Left lobe of liver (tissue), 2 donors: ENCODE results near the gene DNAJB8. TPM values are rescaled to one million over a fixed set of nuclear protein-coding genes. Genes with fewer than 3 reads are reported as not detected.

Experiments
- ATAC-seq: fragments of 200-7000 bp; cut with Tn5 transposase; one replicate; pipeline ENCODE4 v1.9.1; 2020; ENCODE audit warnings: mild to moderate bottlenecking, moderate library complexity
- DNase-seq: peaks from one replicate; pipeline ENCODE4 v3.0.0-alpha.2; 2020; ENCODE audit warnings: low spot score
- total RNA-seq: library from RNA; stranded (reverse); gene quantifications from one replicate; pipeline ENCODE4 v1.2.1, GENCODE V29; 2021
- donor health status: DM: no; HTN: no; CAD: no; lungs with moderate emphysema.
- donor health status: DM: no; HTN: yes; CAD: no.

DNAJB8 gene
- total RNA-seq, 1 donor from 2014 or later = not detected

DNA sequence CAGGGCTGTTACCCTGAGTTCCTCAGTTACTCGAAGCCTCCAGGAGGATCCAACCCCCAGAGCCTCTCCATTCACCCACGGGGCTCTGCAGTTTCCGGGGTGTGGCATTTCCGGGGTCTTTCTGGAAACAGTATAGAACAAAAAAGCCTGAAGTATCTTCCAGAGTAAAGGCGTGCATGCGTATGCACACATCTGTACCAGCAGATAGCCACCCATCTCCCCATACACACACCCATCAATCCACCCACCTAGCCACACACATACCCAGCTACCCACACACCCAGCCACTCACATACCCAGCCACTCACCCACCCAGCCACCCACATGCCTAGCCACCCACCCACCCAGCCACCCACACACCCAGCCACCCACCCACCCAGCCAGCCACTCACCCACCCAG lies 2.9 kb upstream of the DNAJB8 start:
- DNase-seq (no peak), ATAC-seq (no peak)

DNA sequence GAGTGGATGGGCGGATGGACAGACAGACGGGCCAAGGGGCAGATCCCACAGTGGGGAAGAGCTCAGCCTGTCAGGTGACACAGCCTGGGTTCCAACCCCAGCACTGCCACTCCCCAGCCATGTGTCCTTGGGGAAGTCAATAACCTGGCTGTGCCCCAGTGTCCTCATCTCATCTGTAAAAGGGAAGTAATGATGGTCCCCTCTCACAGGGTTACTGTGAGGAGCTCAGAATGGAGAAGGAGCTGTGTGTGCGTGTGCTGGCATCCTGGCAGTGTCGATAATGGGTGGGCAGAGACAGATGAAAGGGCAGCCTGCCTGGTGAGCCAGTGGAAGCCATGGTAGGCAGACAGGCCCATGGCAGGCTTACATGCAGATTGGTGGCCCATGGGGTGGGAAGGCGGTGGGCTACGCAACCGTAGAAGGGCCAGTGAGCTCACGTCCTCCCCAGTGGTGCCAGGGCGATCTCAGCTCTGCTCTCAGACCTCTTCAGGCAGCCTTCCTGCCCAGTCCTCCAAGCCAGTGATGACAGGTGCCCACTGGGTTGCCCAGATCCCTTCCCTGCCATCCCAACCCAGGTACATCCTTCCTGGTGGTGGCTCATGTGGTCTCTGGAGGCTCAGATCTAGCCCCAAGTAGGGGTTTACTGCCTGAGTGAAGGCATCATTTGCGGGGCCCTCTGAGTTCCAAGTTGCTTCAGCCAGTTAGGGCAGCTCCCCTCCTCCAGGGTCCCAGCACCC lies 2.3 kb upstream of the DNAJB8 start:
- DNase-seq = no peak

DNA sequence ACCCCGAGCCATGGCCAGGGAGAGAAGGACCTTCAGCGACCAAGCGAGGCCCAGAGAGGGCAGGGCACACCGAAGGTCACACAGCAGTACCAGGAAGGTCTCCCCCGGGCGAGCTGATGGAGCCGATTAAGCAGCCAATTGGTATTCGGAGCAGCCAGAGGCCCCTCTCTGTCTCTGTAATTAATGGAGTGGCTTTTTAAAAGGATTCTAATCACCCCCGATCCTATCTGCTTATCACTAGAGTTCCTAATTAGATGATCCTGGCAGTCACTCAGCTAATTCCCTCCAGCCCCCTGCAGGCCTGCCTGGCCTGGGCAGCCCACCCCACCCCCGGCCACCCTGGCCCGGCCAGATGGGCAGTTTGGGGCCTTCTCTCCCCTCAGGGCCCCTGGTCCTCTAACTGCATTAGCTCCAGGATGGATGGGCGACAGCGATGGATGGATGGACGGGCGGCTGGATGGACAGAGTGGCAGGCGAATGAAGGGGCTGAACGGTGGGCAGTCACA lies 1.6 kb upstream of the DNAJB8 start:
- ATAC-seq = no peak
- no peak for DNase-seq

More for the DNA sequence above, 2.3 kb upstream of the DNAJB8 start:
- no peak for ATAC-seq

DNA sequence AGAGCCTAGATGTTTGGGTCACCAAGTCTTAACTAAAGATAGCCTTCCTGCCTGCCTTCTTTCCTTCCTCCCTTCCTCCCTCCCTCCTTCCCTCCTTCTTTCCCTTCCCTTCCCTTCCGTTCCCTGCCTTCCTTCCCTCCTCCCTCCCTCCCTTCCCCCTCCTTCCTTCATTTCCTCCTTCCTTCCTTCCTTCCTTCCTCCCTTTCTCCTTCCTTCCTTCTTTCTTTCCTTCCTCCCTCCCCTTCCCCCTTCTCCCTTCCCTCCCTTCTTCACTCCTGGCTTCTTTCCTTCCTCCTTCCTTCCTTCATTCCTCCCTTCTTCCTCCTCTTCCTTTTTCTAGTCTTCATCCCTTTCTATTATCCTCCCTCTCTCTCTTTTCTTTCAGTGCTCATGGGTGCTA lies 2.0 kb downstream of the DNAJB8 start:
- ATAC-seq (no peak), DNase-seq (no peak)

DNA sequence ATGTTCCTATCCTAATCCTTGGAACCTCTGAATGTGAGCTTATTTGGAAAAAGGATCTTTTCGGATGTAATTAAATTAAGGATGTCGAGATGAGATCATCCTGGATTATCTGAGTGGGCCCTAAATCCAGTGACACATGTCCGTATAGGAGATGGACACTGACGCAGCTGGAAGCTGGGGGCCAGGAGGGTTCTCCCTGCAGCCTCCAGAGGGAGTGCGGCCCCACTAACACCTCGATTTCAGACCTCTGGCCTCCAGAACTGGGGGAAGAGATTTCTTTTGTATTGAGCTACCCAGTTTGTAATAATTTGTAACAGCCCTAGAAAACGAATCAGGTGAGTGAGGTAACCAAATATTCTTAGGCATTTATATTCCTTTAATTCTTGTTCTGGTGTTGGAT lies 2.5 kb downstream of the DNAJB8 start:
- no peak for DNase-seq
- ATAC-seq = no peak

DNA sequence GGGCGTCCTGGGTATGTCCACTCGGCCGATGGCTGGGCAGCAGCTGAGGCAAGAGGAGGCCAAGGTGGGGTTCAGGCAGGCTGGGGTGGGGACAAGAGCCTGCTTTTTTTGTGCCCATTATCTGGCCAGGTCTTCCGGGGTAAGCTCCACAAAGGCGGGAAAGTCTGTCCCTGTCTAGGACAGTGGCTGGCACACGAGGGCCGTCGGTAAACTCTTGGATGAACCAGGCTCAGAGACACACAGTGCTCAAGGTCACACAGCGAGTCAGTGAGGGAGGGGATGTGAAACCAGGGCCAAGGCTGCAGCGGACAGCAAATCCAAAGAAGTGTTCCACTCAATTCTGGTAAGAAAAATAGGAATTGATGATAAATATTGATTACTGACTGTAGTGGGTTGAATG lies 2.9 kb downstream of the DNAJB8 start:
- ATAC-seq (no peak), DNase-seq (no peak)

DNA sequence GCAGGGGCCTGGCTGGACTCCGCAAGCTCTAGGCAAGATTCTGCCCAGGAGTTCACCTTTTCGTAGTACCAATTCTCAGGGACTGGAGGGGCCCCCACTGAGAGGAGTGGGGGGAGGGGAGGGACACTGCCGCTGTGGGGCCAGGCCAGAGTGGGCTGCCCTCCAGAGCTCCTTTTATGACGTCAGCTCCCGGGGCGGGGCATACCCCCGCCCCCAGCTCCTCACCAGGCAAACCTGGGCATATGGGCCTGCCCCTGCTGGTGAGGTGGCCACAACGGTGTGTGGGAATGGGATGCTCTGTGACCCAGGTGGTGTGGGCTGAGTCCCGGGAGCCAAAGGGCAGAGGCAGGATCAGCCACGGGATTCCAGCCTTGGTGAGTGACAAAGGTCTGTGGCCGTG lies 3.3 kb downstream of the DNAJB8 start:
- ATAC-seq (no peak), DNase-seq (no peak)

DNA sequence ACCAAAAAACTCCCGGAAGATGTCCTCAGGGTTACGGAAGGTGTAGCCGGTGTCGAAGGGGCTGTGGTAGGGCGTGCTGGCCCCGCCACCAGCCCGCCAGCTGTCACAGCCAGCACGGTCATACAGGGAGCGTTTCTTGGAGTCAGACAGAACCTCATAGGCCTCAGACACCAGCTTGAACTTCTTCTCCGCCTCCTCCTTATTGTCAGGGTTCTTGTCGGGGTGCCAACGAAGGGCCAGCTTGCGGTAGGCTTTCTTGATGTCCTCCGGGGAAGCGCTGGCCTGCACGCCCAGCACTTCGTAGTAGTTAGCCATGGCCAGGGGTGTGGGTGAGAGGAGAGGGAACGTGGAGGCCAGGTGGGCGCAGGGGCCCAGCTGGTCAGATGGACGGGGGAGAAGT lies 3.8 kb downstream of the DNAJB8 start:
- no peak for DNase-seq
- ATAC-seq = no peak

DNA sequence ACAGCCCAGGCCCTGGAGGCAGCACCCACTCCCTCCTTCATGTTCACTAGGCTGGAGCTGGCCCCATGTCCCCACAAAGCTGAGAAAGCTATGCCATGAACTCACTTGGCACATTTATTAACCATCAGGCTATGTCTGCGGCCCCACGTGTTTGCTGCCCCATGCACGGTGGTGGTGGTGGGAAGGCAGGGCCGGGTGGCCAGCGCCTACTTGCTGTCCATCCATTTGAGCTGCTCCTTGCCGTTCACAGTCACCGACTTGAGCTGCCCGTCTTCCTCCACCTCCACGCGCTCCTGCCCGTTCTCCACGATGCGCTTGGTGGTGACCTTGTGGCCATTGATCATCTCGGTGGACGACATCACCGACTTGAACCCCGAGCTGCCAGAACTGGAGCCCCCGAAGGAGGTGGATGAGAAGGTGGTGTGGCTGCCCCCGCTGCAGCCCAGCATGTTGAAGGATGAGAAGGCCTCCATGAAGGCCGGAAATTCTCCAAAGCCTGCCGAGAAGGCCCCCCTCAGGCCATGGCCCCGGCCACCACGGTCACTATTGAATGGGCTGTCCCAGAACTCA lies 4.3 kb downstream of the DNAJB8 start:
- DNase-seq (no peak), ATAC-seq (no peak)

DNA sequence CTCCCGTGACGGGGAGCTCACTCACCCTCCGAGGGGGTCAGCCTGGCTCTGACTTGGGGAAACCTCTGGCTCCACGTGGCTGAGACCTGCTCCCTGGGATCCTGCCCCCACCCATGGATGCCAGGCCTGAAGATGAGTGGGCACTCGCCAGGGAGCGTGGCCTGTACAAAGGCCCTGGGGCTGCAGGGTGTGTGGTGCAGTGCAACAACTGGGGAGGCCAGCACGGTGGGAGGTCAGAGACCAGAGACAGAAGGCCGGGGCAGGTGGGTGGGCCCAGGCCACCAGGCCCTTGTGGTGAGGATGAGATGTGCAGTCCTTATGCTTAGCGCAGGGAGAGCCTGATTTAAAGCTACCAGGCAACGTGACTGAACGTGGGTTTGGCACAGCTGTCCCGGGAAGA lies 5.0 kb downstream of the DNAJB8 start:
- no peak for ATAC-seq
- DNase-seq = no peak

DNA sequence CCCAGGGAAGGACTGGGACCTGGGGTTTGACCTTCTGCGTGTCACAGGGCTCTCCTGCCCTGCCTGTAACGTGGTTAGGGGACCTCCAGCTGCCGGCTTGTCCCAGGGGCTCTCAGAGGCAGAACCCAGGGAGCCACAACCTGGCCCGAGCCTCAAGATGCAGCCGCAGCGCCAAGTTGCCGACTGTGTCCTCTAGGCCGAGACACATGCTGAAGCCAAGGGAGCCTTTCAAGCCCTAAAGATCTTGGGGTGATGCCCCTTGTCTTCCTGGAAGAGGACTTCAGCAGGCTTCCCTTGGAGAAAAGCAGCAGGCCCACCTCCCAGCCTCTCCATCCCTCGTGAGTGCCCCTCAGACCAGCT lies 7.2 kb downstream of the DNAJB8 start:
- DNase-seq (no peak), ATAC-seq (no peak)

DNA sequence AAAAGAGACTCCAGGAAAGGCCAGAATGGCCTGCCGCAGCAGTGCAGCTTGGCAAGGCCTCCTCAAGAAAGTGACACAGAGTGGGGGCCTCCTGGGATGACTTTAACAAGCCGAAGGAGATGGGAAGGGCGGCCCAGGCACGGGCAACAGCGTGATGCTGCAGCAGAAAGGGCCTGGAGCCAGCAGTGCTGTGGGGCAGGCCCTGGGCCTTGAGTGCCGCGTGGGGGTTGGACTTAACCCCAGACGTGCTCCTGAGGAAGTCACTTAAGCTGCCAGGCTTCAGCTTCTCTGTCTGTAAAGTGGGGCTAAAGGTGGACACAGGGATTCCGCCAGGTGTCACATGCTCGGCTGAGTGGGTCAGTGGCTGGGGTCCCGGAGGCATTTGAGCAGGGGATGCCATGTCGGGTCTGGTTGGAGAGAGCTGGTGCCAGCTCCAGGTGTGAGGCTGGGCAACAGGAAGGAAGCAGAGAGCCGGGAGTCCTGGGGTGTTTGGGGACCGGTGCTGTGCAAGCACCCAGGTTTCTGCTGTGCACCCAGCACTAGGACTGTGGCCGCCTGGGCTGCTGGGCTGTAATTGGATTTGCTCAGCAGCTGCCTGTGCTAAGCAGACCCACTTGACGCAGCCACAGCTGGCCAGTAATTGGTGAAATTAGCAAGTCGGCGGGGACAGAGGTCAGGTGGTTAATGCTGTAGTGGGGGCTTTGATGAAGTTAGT lies 7.8 kb downstream of the DNAJB8 start:
- no peak for DNase-seq

DNA sequence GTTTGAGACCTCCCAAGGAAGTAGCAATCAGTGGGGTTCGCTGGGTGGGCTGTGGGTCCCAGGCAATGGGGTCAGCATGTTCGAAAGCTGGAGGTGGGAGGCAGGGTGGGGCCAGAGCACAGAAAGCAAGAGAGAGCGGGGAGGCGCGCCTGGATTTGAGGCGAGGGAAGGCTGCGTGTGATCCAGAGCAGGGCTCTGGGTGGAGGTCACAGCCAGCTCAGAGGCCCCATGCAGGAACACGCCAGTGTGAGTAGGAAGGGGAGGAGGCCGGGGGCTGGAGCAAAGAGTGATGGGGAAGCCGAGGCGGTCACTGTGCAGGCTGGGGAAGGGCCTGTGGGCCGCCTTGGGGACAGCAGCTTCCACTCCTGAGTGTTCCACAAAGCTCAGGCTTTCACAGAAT lies 8.8 kb downstream of the DNAJB8 start:
- DNase-seq (no peak), ATAC-seq (no peak)

More for the DNA sequence above, 7.8 kb downstream of the DNAJB8 start:
- no peak for ATAC-seq

DNA sequence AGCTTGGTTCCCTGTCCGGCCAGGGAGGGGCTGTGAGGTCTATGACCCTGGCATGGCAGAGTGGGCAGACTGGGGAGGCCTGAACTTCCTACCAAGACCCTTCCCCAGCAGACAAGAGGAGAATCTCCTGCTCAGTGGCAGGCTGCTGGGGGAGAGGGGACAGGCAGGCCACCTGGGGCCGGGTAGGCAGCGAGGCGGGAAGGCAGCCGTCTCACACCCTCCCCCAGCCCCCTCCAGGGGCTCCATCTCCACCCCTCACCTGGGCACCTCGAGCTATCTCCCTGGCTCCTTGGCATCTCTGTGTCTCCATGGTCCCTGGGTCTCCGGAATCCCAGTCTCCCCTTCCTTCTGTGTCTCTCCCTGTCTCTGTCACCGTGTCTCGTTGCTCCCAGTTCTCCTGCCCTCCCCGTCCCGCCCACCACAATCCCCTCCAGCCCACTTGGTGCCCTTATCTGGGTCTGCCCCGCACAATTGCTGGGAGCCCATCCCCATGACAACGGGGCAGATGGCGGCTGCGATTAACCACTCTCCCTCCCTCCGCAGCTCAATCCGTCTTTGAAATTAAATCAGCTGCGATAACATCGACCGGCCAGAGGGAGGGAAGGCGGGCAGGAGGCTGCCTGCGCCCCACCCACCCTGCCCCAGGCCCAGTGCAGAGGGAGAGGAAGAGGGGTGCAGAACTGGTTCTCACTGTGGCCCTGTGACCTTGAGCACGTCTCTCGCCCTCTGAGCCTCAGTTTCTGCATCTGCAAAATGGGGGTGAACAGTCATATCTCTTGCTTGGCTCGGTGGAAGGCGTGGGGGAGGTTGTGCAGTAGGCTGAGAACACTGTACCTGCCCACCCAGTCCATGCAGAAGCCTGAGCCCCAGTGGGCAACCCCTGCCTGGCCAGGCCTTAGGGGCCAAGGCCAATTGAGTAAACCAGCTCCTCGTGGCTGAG lies 9.6 kb downstream of the DNAJB8 start:
- ATAC-seq (no peak), DNase-seq (no peak)

DNA sequence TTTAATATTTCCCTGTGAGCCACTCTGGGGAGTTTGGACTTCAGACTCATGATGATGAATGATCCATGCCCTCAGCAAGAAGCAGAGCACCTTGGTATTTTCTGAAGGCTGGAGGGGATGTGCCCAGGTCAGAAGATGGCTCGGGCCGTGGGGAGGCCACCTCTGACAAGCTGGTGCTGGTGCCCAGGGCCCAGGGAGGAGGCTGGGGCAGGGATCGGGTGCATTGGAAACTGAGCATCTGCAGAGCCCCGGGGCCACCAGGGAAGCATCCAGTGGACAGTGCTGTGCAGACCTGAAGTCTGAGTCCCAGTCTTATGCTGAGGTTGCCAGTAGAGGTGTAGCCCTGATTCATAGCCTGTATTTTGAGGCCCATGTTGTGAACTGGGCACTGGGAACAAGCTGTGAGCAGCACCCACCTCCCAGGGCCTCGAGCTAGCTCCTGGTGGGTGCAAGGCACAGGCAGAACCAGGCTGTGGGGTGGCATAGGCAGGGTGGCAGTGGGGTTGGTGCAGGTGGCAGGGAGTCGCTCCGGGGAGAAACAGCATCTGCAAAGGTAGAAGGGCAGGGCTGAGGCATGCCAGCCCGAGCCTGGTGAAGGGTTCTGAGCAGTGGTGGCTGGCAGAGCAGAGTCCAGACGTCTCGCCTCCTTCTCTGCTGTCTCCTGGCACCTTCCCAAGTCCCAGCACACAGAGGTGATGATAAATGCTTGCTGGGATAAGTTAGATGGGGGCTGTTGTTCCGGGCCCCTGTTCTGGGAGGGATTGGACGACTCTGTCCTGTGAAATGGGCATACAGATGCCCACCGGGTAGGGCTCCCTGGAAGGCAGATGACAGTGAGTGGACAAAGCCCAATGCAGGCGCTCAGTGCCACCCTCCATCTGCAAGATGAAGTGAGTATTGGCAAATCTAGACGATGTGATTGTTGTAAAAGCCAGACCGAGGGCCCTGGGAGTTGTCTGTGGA lies 10.6 kb downstream of the DNAJB8 start:
- ATAC-seq (no peak), DNase-seq (no peak)

DNA sequence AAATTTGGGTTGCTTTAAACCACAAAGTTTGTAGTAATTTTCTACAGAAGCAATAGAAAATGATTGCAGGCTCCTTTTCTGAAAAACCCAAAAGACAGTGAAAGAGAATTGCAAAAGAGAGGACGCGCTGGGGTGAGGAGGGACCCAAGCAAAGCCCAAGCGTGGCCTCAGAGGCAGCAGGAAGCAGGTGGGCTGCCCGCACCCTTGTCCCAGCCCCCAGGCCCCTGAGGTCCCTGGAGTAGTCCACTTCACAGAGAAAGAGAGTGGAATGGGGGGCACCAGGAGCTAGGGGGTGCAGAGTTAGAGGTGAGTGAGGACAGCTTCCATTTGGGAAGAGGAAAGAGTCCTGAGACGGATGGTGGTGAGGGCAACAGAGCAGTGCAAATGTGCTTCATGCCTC lies 11.6 kb downstream of the DNAJB8 start:
- DNase-seq (no peak), ATAC-seq (no peak)

DNA sequence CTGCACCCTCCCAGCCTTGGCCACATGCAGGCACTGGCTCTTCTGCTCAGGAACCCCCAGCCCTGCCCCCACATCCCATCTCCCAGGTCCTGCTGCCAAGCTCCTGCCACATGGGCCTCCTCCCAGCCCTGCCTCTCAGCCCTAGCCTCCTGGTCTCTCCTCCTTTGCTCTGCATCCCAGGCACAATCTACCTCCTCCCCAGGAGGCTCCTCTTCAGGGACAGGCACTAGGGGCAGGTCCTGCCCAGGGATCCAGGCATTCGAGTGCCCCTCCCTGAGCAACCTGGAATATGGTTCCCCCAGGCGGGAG lies 12.4 kb downstream of the DNAJB8 start:
- ATAC-seq = no peak
- no peak for DNase-seq

DNA sequence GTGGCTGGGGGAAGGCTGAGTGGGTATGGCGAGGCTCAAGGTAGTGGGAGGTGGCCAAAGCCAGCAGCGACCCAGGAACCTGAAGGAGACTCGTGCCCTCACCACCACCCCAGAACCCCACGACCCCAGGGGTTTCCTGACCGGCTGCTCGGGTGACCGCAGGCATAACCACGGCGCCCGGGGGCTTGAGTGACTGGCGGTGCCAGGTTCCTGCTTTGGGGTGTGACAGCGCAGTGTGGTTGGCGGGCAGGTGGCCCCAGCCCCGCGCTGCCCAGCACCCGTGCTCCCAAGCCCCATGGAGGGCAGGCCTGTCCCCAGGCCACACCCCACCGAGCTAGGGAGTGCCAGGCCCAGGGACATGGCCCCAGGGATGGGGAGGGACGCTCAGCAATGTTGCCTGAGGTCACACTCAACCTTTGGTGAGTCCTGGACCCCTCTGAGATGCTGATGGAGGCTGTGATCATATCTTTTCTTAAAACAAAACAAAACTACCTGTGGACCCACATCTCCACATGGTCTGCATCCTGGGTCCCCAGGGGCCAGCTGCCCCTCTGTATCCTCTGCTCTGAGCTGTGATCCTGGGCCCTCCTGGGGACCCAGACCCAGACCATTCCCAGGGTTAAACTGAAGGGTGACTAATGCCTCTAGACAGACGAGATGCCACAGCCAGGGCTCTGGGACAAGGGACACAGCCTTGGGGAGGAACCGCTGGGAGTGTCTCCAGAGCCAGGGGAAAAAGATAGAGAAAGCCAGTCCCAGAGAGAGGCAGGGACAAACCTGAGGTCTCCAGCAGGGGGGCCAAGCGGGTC lies 13.0 kb downstream of the DNAJB8 start:
- no peak for ATAC-seq
- DNase-seq = no peak

DNA sequence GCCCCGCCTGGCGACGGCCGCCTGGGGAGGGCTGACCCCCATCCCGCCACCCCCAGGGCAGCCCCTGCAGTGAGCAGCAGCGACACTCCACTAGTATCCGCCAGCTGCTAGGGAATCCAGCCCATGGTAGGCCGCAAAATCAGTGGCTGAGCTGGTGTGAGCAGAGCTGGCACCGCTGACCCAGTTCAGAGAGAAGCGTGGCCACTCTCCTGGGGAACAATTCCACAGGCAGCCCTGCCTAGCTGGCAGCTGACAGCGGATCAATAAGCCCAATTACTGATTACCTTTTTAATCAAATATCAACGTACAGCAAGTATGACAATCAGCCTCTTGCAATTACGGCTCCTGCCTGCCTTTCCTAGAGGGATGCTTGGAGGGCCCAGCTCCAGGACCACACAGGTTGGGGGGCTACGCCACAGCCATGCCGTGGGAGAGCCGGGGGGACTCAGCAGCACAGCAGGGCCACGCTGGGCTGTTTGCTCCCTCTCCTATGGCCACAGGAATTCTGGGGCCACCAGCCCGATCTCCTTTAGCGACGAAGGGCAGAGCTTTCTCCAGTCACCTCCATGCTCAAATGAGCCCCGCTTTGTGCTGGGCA lies 13.9 kb downstream of the DNAJB8 start:
- no peak for DNase-seq

More for the DNA sequence above, 13.9 kb downstream of the DNAJB8 start:
- ATAC-seq = no peak
